Stimulated activated naive B cell treated with anti-CD40 and anti-IgM and Interleukin-4, amounts not matched to agents 10 μg/mL and 1 μg/mL and 100 μg/mL, for 72 hours (primary cell): Measurements from ENCODE around the gene SRP72.

Source experiments
- ATAC-seq, 2 donors: fragments of 150-1000 bp; cut with Tn5 transposase; replicated peaks; 2 replicates each; pipeline ENCODE4 v1.10.0; 2021; ENCODE audit warnings: moderate library complexity in 1 of 2
- DNase-seq: peaks from one replicate; pipeline ENCODE4 v3.0.0; 2021
- H3K27ac Mint-ChIP-seq: one replicate; pipeline ENCODE4 v1.8.0; 2022; ENCODE audit warnings: mild to moderate bottlenecking, mixed read lengths
- H3K27me3 Mint-ChIP-seq, 2 donors: one replicate each; pipeline ENCODE4 v1.8.0; 2022; ENCODE audit warnings: mixed read lengths in 2 of 2
- H3K36me3 Mint-ChIP-seq, 2 donors: one replicate each; pipeline ENCODE4 v1.8.0; 2022; ENCODE audit warnings: mixed read lengths in 2 of 2, mild to moderate bottlenecking in 1 of 2
- H3K4me1 Mint-ChIP-seq, 2 donors: one replicate each; pipeline ENCODE4 v1.8.0; 2022; ENCODE audit warnings: mixed read lengths in 2 of 2, mild to moderate bottlenecking in 1 of 2
- H3K4me3 Mint-ChIP-seq, 2 donors: one replicate each; pipeline ENCODE4 v1.8.0; 2022; ENCODE audit warnings: mild to moderate bottlenecking in 2 of 2, mixed read lengths in 2 of 2, moderate library complexity in 1 of 2
- H3K9me3 Mint-ChIP-seq, 2 donors: one replicate each; pipeline ENCODE4 v1.8.0; 2022; ENCODE audit warnings: mixed read lengths in 2 of 2, mild to moderate bottlenecking in 1 of 2

SRP72 gene

GRCh38 chr4:56550642-56551041, 83.2 kb downstream of the SRP72 start:
- H3K27me3 Mint-ChIP-seq, result peaks cover 0 to 3% of the 10 kb centered on the region in 2 donors
- no peak overlapping the region for H3K27ac Mint-ChIP-seq
- no peaks in the 10 kb centered on the region for H3K9me3 Mint-ChIP-seq
- H3K4me3 Mint-ChIP-seq, result no peak overlapping the region
- H3K36me3 Mint-ChIP-seq, result no peaks in the 10 kb centered on the region
- ATAC-seq (no peak), DNase-seq (no peak)
- no peaks in the 10 kb centered on the region for H3K4me1 Mint-ChIP-seq

GRCh38 chr4:56551516-56551915, 84.1 kb downstream of the SRP72 start:
- ATAC-seq, result no peak
- H3K27ac Mint-ChIP-seq, result no peak overlapping the region
- no peaks in the 10 kb centered on the region for H3K36me3 Mint-ChIP-seq
- H3K9me3 Mint-ChIP-seq, result no peaks in the 10 kb centered on the region
- peaks cover 0 to 3% of the 10 kb centered on the region in 2 donors for H3K27me3 Mint-ChIP-seq
- H3K4me1 Mint-ChIP-seq, result no peaks in the 10 kb centered on the region
- H3K4me3 Mint-ChIP-seq, result no peak overlapping the region
- no peak for DNase-seq

GRCh38 chr4:56552273-56552672, 84.9 kb downstream of the SRP72 start:
- no peak for ATAC-seq
- no peak overlapping the region for H3K4me3 Mint-ChIP-seq
- H3K27ac Mint-ChIP-seq, result no peak overlapping the region
- H3K4me1 Mint-ChIP-seq, result no peaks in the 10 kb centered on the region
- no peak for DNase-seq
- no peaks in the 10 kb centered on the region for H3K9me3 Mint-ChIP-seq
- peaks cover 0 to 3% of the 10 kb centered on the region in 2 donors for H3K27me3 Mint-ChIP-seq
- H3K36me3 Mint-ChIP-seq, result no peaks in the 10 kb centered on the region
